DMS79 (cell line): ENCODE results near the gene MRPS16.

Experiments used
- DNase-seq: peaks from one replicate; lab custom pipeline; 2025; lab: John Stamatoyannopoulos, UW

MRPS16 gene

GRCh38 chr10:73239908-73240307 is 12.5 kb downstream of the MRPS16 start:
- no peak for DNase-seq

GRCh38 chr10:73238990-73239566 is 13.4 kb downstream of the MRPS16 start:
- DNase-seq = no peak

DNA sequence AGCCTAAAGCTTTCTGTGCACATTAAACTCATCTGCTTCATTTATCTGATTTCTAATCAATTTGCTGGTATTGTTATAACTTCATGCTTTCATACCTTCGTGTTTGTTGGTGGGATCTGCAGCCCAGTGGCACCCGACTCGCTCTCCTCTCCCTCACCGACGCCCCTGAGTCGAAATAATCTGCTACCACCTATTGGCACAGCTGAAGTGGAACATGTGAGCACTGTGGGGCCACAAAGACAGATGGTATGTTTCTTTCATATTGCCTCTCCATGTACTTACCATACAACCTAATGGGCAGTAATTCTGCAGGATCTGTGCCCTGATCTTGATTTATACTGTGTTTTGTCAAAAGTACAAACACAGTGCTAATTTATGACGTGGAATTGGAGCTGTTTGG is 17.7 kb downstream of the MRPS16 start:
- no peak for DNase-seq

- DNase-seq = no peak
Measured at GRCh38 chr10:73233883-73234282, 18.6 kb downstream of the MRPS16 start.

GRCh38 chr10:73232887-73233286 is 19.6 kb downstream of the MRPS16 start:
- DNase-seq = no peak

GRCh38 chr10:73229567-73229966 is 22.9 kb downstream of the MRPS16 start:
- no peak for DNase-seq

DNA sequence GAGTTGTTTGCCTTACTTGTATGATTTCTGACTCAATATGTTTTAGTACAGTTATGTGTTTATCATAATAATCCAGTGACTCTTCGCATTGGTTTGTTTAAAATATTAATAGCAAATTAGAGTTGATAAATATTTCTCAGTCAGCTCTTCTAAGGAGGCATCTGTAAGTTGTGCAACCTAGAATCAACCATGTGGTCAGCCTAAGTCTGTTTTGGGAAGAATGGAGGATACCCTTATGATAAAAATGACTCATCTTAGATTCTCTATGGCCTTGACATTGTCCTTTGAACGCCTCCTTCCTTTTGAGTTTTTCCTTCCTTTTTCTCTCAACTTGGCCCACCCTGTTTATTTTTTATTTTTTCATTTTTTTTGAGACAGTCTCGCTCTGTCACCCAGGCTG is 24.2 kb downstream of the MRPS16 start:
- DNase-seq = no peak

GRCh38 chr10:73226663-73227062 is 25.8 kb downstream of the MRPS16 start:
- DNase-seq = no peak

- DNase-seq = no peak
Measured at GRCh38 chr10:73225518-73225917, 26.9 kb downstream of the MRPS16 start.

DNA sequence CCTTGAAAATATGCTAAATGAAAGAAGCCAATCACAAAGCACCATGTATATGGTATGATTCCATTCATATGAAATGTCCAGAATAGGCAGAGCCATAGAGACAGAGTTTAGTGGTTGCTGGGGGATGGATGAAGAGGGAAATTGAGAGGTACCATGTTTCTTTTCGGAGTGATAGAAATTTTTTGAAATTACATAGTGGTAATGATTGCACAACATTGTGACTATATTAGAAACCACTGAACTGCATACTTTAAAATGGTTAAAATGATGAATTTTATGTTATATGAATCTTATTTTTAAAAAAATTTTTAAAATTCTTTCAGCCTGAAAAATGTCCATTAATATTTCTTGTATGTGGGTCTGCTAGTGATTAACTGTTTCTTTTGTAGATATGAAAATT is 31.5 kb downstream of the MRPS16 start:
- DNase-seq = no peak

DNA sequence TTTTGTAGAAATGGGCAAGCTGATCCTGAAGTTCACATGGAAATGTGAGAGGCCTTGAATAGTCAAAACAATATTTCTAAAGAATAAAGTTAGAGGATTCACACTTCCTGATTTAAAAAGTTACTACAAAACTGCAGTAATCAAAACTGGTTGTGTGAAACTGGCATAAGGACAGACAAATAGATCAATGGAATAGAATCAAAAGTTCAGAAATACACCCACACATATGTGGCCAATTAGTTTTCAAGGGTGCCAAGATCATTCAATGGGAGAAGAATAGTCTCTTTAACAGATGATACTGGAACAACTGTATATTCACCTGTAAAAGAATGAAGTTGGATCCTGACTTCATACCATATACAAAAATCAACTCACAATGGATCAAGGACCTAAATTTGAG is 33.1 kb downstream of the MRPS16 start:
- no peak for DNase-seq

DNA sequence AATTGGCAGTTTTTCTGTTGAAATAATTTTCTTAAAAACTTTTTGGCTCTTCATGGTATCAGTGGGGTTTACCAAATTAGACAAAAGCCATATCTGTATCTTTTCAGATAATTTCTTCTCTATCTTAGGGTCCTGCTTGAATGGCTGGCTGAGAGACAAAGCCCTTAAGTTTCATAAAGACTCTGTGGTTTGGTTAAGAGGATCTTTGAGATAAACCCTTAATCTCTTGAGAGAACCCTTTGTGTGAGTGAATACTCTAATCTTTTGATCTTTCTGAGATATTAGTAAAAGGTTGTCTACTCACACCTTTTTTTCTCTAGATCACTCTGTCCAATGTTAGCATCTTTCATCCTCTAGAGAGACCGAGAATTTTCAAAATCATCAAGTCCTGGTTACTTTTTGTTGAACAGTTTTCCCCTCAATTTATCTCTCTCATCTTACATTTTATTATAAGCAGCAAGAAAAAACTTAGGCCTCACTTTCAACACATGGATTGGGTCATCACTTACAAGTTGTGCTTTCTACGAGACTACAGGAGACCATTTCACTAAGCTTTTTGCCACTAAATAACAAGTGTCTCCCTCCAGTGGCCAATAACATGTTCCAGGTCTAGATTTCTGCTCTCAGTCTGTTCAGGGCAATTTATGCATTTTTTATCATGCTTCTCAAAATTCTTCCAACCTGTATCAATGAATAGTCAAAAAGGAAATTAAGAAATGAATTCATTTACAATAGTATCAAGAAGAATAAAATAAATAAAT is 33.8 kb downstream of the MRPS16 start:
- DNase-seq = no peak

DNA sequence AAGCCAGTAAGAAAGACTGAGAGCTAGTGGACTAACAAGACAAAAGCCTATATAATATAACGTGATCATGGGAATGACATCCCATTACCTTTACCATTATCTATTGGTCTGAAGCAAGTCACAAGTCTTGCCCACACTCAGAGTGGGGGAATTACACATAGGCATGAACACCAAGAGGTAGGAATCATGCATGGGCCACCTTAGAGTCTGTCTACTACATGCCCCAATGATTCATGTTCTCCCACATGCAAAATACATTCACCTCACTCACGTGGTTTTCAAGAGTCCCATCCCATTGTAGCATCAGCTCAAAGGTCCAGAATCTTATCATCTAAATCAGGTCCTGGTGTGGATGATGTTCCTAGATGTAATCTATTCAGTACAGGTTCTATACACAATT is 34.8 kb downstream of the MRPS16 start:
- DNase-seq = no peak

DNA sequence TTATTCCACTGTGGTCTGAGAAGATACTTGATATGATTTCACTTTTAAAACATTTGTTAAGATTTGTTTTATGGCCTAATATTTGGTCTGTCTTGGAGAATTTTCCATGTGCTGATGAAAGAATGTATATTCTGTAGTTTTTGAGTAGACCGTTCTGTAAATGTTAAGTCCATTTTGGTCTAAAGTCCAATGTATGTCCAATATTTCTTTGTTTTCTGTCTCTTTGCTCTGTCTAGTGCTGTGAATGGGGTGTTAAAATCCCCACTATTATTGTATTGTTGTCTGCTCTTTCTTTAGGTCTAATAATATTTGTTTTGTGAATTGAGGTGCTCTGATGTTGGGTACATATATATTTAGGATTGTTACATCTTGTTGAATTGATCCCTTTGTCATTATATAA is 36.7 kb downstream of the MRPS16 start:
- no peak for DNase-seq

DNA sequence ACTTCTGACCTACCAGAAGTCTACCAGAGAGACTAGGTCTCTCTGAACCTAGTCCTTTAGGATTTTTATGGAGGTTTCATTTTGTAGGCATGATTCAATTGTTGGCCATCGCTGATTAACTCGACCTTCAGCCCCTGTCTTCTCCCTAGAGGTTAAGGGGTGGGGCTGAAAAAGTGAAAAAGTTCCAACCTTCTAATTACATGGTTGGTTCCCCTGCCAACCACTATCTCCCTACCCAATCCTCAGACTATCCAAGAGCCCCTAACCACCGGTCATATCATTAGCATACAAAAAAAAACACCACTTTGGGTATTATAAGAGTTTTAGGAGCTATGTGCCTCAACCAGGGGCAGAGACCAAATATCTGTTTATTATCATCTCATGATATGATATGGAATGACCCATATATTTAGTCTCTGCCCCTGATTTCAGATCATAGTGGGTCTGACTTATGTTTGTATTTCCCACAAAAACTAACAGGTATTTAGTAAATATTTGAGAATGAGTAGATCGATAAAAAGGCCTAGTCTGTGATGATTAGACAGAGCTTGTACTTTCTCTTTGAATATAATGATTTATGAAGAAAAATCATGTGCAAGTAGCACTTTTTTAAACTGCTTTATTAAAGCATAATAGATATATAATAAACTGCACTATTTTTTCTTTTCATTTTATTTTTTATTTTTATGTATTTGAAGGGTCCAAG is 41.2 kb downstream of the MRPS16 start:
- DNase-seq = no peak

- no peak for DNase-seq
Measured at GRCh38 chr10:73210395-73211105, 41.9 kb downstream of the MRPS16 start.

- no peak for DNase-seq
Measured at GRCh38 chr10:73209705-73210104, 42.7 kb downstream of the MRPS16 start.

GRCh38 chr10:73207883-73208282 is 44.6 kb downstream of the MRPS16 start:
- no peak for DNase-seq

- DNase-seq = no peak
Measured at GRCh38 chr10:73206385-73206784, 46.1 kb downstream of the MRPS16 start.

DNA sequence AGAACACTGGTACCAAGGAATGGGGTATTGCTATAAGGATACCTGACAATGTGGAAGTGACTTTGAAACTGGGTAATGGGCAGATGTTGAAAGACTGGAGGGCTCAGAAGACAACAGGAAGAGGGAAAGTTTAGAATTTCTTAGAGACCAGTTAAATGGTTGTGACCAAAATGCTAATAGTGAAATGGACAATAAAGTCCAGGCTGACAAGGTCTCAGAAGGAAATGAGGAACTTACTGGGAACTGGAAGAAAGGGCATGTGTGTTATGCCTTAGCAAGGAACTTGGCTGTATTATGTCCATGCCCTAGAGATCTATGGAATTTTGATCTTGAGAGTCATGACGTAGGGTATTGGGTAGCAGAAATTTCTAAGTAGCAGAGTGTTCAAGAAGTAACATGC is 46.6 kb downstream of the MRPS16 start:
- no peak for DNase-seq

GRCh38 chr10:73205081-73205480 is 47.4 kb downstream of the MRPS16 start:
- DNase-seq = no peak
